GM19043 (cell line): ENCODE measurements around the gene ECE2.

Source experiments
- ATAC-seq: cut with Tn5 transposase; IDR thresholded peaks from one replicate; pipeline ENCODE4 v1.9.1; 2021; ENCODE audit warnings: low read depth; ENCODE audit not compliant: unreplicated experiment

ECE2 gene

DNA sequence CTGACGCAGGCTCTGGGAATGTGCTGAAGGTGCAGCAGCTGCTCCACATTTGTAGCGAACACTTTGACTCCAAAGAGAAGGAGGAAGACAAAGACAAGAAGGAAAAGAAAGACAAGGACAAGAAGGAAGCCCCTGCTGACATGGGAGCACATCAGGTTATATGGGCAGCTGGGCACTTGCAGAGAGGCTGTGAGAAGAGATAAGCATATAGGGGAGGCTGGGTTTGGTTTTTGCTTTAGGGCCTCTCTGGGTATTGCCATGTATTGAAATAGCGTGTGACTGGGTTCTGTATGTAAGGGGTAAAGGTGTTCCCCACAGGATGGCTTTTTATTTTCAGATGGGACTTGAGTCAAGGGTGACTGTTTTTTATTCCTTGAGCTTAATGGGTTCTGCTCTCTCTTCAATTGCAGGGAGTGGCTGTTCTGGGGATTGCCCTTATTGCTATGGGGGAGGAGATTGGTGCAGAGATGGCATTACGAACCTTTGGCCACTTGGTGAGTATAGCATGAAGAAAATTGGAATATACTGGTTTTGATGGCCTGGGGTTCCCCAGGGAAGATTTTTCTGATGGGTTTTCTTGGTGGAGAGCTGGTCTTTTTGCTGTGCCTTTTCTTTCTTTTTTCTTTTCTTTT is 30.6 kb downstream of the ECE2 start:
- no peak for ATAC-seq

DNA sequence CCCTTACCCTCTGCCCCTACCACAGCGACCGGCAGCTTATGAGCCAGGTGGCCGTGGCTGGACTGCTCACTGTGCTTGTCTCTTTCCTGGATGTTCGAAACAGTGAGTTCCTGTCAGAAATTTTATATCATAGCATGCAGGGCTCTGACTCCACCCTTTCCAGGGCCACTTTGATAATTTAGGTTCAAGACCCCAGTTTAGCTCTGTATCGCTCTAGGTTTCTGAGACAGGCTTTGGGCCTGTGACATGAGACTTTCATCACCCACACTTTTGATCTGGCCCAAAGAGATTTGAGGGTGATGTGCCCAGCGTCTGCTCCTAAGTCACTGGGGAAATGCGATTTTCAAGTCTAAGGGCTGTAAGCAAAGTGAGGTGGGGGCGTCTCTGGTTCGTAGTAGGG is 32.1 kb downstream of the ECE2 start:
- no peak for ATAC-seq

DNA sequence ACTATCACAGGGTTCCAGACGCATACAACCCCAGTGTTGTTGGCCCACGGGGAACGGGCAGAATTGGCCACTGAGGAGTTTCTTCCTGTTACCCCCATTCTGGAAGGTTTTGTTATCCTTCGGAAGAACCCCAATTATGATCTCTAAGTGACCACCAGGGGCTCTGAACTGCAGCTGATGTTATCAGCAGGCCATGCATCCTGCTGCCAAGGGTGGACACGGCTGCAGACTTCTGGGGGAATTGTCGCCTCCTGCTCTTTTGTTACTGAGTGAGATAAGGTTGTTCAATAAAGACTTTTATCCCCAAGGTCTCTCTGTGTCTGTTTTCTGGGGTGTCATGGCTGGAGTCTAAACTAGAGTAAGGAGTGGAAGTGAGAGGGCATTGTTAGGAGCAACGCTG is 32.9 kb downstream of the ECE2 start:
- ATAC-seq = no peak

DNA sequence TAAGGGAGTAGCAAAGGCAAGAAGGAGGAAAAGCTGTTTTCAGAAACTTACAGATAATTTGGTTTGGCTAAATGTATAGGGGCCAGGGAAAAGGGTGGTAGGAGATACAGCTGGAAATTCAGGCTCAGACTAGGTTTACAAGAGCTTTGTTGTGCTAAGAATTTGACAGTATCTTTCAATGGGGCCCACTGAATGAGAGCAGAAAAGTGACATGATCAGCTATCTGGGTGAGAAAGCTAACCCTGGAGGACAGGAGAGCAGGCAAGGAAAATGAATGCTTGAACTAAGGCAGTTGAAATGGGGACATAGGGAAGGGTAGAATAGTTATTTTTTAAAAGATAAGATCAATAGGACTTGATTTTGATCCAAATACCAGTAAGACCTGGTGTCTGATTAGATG is 35.8 kb downstream of the ECE2 start:
- no peak for ATAC-seq

DNA sequence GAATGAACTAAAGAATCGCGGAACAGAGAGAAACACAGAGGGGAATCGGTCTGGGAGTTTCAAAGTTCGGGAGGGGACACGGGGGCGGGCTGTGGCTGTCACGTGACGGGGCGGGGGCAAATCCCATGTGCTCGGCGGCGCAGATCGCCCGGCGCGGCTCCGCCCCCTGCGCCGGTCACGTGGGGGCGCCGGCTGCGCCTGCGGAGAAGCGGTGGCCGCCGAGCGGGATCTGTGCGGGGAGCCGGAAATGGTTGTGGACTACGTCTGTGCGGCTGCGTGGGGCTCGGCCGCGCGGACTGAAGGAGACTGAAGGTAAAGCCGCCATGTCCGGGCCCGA is 38.5 kb downstream of the ECE2 start, which contains the start of gene EIF4G1:
TSS of gene EIF4G1 (plus strand) at position 244 of the 337 bp plus-strand sequence. CDS start 1,191 bp downstream, outside the sequence.
- ATAC-seq = peak; percentile 85

DNA sequence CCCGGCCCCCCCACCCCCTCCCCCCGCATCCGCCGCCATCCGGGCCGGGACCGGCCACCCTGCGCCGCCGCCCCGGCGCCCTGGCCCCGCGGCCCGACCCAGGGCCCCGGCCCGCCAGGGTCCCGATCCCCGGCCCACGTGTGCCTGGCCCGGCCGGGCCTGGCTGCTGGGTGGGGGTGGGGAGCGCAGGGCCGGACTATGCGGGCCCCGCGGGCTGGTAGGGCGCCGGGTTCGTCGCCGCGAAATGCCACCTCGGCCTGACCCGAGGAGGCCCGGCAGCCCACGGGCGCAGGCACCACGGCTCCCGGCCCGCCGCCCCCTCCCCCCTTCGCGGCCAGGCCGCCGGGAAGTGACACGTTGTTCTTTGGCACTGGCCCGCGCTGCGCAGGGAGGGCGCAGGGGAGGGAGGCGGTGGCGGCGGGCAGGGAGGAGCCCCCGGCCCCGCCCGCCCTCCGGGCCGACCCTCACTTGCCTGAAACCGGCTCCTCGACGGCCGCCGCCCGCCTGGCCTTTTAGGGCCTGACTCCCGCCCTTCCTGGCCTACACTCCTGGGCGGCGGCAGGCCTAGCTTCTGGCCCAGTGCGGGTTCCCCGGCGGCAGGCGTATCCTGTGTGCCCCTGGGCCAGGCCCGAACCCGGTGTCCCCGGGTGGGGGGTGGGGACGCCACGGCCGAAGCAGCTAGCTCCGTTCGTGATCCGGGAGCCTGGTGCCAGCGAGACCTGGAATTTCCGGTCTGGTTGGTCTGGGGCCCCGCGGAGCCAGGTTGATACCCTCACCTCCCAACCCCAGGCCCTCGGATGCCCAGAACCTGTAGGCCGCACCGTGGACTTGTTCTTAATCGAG is 39.1 kb downstream of the ECE2 start:
- ATAC-seq = peak; percentile 31

DNA sequence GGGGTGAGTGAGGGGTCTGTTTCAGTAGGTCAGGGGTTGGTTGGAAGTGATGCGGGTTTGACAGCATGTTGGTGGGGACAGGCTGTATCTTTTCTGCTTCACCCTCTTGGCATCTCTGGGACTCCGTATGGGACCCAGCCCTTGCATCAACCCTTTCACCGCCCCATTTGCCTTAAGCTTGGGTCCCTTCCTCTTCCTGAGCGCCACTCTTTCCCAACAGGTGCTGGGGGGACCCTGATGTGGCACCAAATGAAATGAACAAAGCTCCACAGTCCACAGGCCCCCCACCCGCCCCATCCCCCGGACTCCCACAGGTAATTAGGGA is 39.7 kb downstream of the ECE2 start:
- ATAC-seq = no peak

DNA sequence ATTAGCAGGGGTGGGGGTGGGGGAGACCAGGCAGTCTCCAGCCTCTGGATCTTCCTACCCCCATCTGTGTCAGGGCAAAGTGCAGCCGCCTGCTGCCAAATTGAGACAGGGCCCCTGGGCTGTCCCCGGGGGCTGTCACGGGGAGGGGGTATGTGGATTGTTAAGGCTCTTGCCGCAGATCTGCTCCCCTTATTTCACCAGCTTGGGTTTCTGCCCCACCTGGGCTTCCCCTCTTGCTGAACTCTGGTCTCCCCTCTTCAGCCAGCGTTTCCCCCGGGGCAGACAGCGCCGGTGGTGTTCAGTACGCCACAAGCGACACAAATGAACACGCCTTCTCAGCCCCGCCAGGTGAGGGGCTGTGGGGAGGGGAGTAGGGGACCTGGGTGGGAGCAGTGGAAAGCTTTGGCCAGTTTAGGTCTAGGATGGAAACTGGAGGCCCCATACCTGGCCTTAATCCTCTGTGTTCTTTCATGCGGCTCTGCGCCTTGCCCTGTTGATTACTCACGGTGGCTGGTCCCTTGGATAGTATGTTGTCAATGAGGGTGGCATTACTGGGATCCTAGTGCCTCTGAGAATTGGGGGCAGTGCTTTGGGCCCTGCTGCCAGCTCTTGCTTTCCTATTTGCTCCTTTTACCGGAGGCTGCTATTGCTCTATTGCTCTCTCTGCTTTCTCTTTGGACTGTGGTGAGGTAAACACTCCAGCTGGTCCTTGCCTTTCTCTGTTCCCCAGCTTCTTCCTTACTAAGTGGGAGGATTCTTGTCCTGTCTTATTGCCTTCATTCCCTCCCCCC is 40.2 kb downstream of the ECE2 start:
- ATAC-seq = no peak

DNA sequence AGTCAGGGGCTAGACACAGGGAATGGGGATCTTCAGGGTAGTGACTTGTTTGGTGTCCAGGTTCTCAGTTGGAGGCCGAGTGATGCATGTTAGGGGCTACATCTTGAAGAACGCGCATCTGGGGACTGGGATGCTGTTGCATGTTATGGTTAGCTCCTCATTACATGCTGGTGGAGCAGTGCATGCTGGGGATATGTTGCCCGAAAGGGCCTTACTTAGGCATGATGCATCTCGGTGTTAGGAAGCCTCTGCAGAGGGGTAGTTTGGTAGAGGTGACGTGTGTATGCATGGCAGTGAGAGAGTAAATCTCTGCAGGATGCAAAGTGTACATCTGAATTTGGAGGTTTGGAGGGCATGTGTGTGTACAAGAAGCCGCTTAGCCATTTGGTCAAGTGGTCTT is 41.0 kb downstream of the ECE2 start:
- ATAC-seq = no peak

DNA sequence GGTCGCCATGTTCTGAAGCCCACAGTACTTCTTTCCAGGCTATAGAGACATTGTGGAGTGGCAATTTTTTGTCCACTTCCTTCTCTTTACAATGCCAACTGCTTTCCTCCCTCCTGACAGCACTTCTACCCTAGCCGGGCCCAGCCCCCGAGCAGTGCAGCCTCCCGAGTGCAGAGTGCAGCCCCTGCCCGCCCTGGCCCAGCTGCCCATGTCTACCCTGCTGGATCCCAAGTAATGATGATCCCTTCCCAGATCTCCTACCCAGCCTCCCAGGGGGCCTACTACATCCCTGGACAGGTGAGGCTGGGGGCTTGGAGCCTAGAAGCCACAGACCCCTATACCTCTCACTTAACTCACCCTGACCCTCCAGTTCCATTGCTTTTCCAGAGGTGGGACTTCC is 41.4 kb downstream of the ECE2 start:
- no peak for ATAC-seq

DNA sequence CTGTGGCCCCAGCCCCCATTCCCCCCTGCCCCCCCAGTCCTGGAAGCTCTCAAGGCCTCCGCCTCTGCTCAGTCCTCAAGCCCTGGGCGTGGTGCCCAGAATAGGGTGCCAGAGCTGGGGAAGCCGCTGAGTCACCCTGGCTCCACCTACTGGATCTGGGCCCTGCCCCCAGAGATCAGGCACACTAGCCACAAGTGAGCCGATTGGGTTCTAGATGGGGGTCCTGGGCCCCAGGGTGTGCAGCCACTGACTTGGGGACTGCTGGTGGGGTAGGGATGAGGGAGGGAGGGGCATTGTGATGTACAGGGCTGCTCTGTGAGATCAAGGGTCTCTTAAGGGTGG is 44.3 kb downstream of the ECE2 start:
- ATAC-seq = no peak

DNA sequence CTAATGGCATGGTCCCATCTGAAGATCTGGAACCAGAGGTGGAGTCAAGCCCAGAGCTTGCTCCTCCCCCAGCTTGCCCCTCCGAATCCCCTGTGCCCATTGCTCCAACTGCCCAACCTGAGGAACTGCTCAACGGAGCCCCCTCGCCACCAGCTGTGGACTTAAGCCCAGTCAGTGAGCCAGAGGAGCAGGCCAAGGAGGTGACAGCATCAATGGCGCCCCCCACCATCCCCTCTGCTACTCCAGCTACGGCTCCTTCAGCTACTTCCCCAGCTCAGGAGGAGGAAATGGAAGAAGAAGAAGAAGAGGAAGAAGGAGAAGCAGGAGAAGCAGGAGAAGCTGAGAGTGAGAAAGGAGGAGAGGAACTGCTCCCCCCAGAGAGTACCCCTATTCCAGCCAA is 45.8 kb downstream of the ECE2 start:
- ATAC-seq = no peak

DNA sequence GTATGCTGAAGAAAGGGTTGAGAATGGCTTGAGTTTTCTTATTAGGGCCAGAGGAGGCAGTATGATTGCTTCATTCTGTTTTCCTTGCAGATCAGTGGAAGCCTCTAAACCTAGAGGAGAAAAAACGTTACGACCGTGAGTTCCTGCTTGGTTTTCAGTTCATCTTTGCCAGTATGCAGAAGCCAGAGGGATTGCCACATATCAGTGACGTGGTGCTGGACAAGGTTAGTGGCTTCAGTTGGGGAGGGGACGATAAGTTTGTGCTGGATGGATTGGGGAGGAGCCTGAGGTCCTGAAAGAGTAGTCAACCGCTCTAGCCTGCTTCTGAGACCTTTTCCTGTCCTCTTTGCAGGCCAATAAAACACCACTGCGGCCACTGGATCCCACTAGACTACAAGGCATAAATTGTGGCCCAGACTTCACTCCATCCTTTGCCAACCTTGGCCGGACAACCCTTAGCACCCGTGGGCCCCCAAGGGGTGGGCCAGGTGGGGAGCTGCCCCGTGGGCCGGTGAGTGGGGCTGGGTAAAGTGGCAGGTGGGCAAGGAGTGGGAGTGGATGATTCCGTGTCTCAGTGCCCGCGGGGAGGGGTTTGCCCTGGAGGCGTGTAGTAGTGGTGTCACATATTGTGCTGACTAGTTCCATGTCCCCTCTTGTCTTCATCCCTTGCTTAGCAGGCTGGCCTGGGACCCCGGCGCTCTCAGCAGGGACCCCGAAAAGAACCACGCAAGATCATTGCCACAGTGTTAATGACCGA is 47.1 kb downstream of the ECE2 start:
- ATAC-seq = no peak

DNA sequence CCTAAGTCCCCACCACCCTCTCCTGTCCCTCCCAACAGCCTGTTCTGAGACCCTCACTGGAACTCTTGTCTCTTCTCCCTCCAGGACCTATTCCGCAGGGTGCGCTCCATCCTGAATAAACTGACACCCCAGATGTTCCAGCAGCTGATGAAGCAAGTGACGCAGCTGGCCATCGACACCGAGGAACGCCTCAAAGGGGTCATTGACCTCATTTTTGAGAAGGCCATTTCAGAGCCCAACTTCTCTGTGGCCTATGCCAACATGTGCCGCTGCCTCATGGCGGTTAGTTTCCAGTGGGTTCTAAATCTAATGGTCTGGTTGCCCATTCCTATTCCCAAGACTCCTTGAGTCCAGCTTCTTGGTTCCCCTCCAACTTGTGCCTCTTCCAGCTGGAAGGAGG is 47.9 kb downstream of the ECE2 start:
- ATAC-seq = no peak

DNA sequence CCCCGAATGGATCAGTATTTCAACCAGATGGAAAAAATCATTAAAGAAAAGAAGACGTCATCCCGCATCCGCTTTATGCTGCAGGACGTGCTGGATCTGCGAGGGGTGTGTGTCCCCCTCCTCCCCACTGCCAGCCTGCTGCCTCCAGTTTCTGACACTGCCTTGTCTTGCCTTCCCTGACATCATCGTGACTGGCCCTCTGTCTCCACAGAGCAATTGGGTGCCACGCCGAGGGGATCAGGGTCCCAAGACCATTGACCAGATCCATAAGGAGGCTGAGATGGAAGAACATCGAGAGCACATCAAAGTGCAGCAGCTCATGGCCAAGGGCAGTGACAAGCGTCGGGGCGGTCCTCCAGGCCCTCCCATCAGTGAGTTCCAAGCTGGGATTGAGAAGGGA is 49.4 kb downstream of the ECE2 start:
- ATAC-seq = no peak

DNA sequence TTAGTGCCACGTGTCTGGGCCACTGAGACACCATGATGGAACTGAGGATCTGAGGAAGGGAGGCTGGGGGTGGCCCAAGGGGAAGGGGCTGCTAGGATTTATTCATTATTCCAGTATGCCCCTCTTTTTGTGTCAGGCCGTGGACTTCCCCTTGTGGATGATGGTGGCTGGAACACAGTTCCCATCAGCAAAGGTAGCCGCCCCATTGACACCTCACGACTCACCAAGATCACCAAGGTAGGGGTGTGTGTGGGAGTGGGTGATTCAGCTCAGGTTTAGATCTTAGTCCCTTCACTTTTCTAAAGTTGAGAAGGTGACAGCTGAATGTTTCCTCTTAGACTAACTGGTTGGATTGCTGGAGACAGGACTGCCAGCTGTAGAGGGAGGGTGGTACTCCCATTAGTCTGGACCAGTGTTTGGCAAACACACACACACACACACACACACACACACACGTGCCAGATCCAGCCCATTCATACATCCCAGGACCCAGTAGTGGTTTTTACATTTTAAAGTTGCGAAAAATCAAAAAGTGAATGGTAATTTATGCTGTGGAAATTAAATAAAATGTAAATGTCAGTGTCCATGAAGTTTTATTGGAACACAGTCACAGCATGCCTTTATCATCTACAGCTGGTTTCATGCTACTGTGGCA is 50.0 kb downstream of the ECE2 start:
- no peak for ATAC-seq

DNA sequence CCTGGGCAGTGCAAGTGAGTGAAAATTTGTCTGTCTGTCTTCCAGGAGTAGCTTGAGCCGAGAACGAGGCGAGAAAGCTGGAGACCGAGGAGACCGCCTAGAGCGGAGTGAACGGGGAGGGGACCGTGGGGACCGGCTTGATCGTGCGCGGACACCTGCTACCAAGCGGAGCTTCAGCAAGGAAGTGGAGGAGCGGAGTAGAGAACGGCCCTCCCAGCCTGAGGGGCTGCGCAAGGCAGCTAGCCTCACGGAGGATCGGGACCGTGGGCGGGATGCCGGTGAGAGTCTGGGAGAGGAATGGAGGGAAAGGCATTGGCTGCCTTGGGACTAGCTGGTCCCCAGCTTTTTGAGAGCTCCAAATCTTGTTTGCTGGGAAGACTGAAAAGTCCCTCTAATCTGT is 51.3 kb downstream of the ECE2 start:
- ATAC-seq = no peak

DNA sequence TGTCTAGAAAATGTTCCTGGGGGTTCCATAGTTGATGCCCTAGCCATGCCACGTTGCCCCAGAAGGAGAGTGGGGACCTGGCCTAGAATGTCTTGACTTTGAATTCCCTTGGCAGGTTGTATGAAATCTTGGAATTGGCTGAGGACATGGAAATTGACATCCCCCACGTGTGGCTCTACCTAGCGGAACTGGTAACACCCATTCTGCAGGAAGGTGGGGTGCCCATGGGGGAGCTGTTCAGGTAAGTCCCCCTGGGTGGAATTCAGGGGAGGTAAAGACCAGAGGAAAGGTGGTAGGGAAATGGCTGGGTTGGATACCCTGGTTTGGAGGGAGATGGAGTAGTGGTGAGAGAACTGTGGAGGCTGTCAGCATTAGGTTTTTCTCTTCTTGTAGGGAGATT is 52.7 kb downstream of the ECE2 start:
- ATAC-seq = no peak

DNA sequence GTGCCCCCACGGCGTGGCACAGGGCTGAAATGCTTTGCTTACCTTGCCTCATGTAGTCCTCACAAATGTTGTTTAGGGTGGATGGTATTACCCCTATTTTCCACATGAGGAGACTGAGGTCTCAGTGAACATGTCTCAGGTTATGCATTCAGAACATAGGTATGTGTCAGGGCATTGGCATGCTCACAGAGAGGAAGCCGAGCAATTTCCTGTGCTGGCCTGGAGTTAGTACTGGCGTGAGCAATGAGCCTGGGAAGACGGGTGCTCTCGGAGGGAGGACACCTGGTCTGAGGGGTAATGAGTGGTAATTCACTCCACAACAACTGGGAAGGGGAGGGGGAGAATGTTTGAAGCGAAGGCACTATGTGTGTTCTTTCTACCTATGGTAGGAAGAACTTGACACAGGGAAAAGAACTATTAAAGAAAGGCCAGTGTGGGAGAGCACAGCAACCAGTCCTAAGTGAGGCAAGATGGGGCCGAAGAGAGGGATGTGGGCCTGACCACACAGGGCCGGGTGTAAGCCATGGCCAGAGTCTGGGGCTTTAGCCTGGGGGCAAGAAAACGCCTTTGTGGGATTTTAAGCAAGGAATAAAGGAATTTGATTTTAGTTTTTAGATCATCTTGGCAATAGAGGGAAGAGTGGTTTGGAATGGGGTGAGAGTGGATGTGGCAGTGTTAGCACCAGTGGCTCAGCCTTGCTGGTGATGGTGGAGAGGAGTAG is 56.7 kb downstream of the ECE2 start:
- no peak for ATAC-seq

DNA sequence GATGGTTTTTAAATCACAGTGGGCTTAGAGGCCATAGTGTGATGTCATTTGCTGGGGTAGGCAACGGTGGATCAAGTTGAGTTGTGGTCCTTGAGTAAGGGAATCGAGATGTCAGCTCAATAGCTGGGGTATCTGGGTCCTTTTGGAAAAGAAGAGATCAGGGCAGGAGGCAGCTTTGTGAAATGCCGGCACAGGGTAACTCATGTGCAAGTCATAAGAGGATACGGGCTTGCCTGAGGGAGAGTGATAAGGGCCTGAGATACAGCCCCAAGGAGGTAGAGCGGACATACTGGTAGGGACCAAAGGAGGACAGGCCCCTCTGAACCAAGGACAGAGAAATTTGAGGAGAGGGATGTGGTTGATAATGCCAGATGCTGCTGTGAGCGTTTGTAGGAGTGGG is 57.4 kb downstream of the ECE2 start:
- no peak for ATAC-seq
